Coronary artery (tissue), 2 donors: Measurements from ENCODE around the gene CLEC18B.
"Not testable (repeated sequence)": the region's sequence is repeated elsewhere in the genome, so short reads cannot be mapped to it uniquely, and the experiment has no call there.

Source experiments
- DNase-seq: peaks from one replicate; pipeline ENCODE4 v3.0.0-alpha.2; 2017; ENCODE audit warnings: low spot score
- H3K27ac ChIP-seq, 2 donors: fragments of 200-600 bp; sonication (generic); one replicate each; pipeline ENCODE4 v1.5.1; 2016 to 2019
- H3K4me3 ChIP-seq: fragments of 200-600 bp; sonication (generic); 2 replicates; pipeline ENCODE4 v1.5.1; 2016; ENCODE audit warnings: mild to moderate bottlenecking, moderate library complexity
- TF ChIP-seq, protein P1 (sequence below): fragments of 200-600 bp; sonication (generic); IDR thresholded peaks from one replicate; pipeline ENCODE4 v1.5.1; 2019; ENCODE audit warnings: antibody characterized with exemption

Gene CLEC18B

DNA sequence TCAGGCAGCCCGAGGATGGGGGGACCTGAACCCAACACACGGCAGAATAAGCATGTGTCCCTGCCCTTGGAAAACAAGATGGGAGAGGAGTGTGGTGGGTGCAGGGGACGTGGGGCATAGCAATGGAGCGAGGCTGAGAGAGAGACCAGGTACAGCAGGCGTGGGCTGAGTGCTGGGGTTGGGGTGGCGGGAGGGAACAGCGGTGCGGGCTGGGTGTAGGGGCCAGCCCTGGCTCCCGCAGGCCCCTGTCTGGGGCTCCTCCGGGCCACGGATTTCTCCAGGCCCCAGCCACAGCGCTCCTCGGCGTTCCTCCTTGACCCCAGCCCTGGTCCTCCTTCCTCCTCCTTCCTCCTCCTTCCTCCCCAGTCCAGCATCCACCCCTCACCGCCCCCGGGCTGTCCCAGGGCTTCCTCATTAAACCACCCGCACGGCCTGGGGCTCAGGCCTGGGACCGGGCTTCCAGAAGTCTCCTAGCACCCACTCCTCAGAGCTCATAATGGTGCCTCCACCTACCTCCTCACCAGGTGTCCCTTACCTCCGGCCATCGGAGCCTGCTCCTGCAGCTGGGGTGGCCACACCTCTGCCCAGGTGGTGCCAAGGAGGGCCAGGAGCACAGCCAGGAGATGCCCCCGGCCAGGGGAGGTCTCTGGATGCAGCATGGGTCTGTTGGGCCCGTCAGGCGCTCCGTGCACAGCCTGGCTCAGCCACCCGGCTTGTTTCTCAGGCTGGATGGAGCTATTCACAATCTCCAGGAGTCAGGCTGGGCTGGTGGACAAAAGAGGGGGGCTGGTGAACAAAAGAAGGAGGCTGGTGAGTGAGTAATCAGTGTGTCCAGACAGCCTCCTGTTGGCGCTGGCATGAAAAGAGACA lies at the start of gene CLEC18B:
Gene CLEC18B (minus strand): TSS at position 867 of the 870 bp plus-strand sequence. CDS start 208 bp downstream, at position 659.
- not testable (repeated sequence) for DNase-seq, H3K4me3 ChIP-seq, H3K27ac ChIP-seq

DNA sequence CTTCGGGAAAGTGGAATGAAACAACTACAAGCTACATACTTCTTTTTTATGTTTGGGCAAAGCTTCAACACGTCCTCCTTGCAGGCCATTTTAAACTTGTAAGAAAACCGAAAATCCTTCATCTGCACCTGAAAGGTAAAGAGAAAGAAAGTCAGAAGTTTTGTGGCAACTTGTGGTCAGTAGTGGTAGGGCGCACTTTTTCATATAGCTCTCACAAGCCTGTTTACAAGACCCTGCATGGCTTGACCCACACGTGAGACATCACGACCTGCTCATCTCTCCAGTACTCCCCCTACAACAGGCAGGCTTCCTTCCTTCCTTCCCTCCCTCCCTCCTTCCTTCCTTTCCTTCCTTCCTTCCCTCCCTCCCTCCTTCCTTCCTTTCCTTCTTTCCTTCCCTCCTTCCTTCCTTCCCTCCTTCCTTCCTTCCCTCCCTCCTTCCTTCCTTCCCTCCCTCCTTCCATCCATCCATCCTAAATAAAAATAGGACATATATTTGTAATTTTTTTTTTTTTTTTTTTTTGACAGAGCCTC lies 48.7 kb upstream of the CLEC18B start:
- DNase-seq, result no peak
- TF ChIP-seq, protein P1, sequence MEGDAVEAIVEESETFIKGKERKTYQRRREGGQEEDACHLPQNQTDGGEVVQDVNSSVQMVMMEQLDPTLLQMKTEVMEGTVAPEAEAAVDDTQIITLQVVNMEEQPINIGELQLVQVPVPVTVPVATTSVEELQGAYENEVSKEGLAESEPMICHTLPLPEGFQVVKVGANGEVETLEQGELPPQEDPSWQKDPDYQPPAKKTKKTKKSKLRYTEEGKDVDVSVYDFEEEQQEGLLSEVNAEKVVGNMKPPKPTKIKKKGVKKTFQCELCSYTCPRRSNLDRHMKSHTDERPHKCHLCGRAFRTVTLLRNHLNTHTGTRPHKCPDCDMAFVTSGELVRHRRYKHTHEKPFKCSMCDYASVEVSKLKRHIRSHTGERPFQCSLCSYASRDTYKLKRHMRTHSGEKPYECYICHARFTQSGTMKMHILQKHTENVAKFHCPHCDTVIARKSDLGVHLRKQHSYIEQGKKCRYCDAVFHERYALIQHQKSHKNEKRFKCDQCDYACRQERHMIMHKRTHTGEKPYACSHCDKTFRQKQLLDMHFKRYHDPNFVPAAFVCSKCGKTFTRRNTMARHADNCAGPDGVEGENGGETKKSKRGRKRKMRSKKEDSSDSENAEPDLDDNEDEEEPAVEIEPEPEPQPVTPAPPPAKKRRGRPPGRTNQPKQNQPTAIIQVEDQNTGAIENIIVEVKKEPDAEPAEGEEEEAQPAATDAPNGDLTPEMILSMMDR, result no peak
- H3K27ac ChIP-seq, result no peak overlapping the region
- no peak overlapping the region for H3K4me3 ChIP-seq

DNA sequence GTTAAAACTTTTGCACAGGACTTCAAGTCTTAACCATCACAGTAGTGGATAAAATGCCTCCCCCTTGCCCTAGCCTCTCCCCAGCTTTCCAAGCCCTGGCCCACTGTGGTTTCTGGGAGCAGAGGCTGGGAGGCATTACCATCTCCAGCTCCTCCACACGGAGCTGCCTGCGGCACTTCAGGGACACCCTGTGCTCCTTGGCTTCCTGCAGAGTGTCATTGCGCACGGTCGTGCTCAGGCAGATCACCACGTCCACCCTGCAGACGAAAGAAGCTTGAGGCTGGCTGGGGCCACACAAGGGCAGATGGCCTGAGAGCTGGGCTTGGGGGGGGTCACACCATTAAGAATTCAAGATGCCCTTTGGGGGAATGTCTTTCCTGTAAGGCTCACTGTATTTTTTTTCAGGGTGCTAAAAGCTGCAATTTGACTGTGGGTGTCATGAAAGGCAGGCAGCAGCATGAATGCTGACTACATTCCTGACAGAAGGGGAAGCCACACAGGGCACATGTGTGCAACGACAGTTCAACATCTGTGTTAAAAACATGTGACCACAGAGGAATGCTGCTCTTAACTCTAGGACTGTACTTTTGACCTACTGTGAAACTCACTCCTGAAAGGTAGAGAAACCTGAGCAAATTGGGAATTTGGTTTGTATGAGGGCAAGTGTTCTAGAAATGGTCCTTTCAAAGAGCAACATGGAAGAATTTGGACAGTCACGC lies 47.7 kb upstream of the CLEC18B start:
- no peak overlapping the region for H3K4me3 ChIP-seq
- TF ChIP-seq, protein P1, result no peak
- DNase-seq, result no peak
- no peak overlapping the region for H3K27ac ChIP-seq

DNA sequence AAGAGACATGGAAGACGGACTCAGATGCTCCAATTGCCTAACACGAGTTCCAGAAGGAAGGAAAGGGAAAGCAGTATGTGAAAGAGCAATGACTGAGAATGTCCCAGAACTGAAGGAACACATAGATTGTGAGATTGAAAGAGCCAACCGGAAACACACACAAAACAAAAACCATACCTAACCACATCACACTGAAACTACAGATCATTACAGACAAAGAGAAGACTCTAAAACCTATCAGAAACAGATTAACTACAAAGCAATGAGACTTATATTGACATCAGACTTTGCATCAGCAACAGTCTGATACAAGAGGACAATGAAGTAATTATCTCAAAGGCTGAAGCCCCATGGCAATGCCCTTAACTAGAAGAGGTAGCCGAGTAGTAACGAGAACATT lies 45.6 kb upstream of the CLEC18B start:
- Histone ChIP-seq H3K27ac (no peak overlapping the region), H3K4me3 (no peak overlapping the region)
- TF ChIP-seq, protein P1, result no peak
- no peak for DNase-seq

DNA sequence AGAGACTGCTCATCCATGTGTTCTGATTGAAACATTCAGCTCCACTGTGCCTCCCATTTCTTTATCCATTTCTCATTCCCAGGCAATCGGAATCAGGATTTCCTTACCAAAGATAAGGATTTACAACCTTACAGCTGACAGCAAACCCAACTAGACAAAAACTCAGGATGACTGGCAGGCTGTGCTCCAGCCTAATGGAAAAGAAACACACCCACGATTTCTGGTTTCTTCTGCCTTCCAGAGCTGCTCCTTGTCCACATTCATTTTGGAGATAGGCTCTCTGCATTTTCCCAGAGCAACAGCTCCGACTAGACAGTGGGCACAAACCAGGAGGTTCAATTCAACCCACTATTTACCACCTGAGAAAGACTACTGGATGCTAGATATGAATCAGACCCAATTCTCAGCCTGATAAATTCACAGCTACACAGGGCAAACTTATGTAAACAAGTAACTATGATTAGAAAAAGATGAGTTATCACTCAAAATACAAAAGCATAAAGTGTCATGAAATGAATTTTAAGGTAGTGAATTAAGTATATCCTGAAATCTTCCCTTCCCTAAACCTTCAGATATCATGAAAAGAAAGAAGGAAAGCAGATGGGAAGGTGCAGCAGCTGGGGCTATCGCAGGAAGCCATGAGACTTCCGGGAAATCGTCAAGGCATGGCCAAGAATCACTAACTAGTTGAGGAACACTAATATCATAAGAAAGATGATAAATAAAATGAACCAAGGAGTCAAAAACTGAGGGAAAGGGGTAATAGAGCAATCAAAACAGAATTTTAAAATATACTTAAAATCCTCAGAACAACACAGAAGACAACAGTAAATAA lies 44.8 kb upstream of the CLEC18B start:
- Histone ChIP-seq H3K27ac (no peak overlapping the region), H3K4me3 (no peak overlapping the region)
- TF ChIP-seq, protein P1, result no peak
- no peak for DNase-seq

DNA sequence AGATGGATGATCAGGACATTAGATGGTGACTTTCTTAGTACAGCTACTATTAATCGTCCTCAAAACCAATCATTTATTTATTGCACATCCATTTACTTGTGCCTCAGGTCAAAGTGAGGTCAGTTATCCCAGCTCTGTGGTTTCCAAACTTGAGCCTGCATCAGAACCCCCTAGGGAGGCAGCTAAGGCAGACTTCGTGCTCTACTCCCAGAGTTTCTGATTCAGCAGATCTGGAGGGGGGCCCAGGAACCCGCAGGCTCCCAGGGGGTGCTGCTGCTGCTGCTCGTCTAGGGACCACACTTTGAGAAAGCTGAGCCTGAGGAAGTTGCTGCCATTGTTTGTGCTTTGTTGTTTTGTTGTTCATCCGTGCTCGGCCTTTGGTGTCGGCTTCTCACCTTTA lies 44.0 kb upstream of the CLEC18B start:
- H3K4me3 ChIP-seq, result no peak overlapping the region
- H3K27ac ChIP-seq, result no peak overlapping the region
- no peak for DNase-seq
- TF ChIP-seq, protein P1, result no peak

DNA sequence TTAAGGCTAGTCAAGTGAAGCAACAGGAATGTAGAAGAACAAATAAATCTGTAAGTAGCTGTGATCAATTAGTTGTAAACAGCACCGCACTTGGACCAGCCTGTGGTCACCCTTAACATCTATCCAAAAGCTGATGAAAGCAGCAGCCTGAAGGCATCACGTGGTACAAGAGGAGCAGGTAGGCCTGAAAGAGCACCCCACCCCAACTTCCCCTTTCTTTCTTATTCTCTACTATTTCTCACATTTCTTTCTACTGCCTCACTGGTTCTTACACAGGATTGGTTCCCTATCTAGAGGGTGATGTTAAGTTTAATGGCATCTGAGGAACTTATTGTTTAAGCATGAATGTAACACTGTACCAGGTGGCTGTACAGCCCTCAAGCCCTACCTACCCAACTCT lies 42.6 kb upstream of the CLEC18B start:
- DNase-seq, result no peak
- H3K4me3 ChIP-seq, result no peak overlapping the region
- TF ChIP-seq, protein P1, result no peak

More for the DNA sequence above, 42.6 kb upstream of the CLEC18B start:
- H3K27ac ChIP-seq, result no peak overlapping the region
